Brain microvascular endothelial cell (primary cell): ENCODE data around the gene HOGA1.

Experiments used
- DNase-seq: peaks from one replicate; pipeline ENCODE4 v3.0.0-alpha.2; 2020
- H3K27ac ChIP-seq: fragments of 250-450 bp; sonication (Bioruptor Pico); 2 replicates; pipeline ENCODE4 v1.5.1; 2020; ENCODE audit warnings: mild to moderate bottlenecking, moderate library complexity
- H3K27me3 ChIP-seq: fragments of 250-450 bp; sonication (Bioruptor Pico); replicated peaks from 2 replicates; pipeline ENCODE4 v1.5.1; 2020; ENCODE audit warnings: mild to moderate bottlenecking
- H3K36me3 ChIP-seq: fragments of 250-450 bp; sonication (Bioruptor Pico); replicated peaks from 2 replicates; pipeline ENCODE4 v1.5.1; 2020; ENCODE audit warnings: mild to moderate bottlenecking
- H3K4me3 ChIP-seq: 2 replicates; pipeline ENCODE4 v1.5.1; 2011; ENCODE audit warnings: low read depth, mild to moderate bottlenecking, control low read depth, low read length, moderate library complexity
- in situ Hi-C: cut with HindIII; loops from 2 replicates; pipeline ENCODE4 v1.10.0; 2017; ENCODE audit warnings: low sequenced_read_pairs, low pct_ligation_motif_present
- TF ChIP-seq, protein P1 (sequence below): IDR thresholded peaks from 2 replicates; pipeline ENCODE4 v1.5.1; 2011; ENCODE audit warnings: low read depth, mild to moderate bottlenecking, moderate library complexity, low read length, control low read depth, inconsistent platforms; ENCODE audit errors: missing control alignments

HOGA1 gene

DNA sequence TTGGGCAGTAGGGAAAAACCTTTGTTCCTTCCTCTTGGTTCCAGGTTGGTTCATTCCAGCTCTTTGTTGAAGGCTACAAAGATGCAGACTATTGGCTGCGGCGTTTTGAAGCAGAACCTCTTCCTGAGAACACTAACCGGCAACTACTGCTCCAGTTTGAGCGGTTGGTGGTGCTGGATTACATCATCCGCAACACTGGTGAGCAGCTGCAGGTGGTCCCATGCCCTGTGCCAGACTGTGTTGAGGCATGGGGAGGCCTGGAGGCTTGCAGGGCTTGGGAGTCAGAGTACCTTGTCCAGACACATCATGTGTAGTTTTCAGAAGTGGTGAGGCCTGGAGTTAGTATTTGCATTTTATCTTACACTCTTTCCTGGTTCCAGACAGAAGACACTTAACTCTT, 72.6 kb downstream of the HOGA1 start:
- H3K36me3 ChIP-seq = peaks cover 50% of the 10 kb centered on the region
- in situ Hi-C loops = no loop called here
- TF ChIP-seq, protein P1, sequence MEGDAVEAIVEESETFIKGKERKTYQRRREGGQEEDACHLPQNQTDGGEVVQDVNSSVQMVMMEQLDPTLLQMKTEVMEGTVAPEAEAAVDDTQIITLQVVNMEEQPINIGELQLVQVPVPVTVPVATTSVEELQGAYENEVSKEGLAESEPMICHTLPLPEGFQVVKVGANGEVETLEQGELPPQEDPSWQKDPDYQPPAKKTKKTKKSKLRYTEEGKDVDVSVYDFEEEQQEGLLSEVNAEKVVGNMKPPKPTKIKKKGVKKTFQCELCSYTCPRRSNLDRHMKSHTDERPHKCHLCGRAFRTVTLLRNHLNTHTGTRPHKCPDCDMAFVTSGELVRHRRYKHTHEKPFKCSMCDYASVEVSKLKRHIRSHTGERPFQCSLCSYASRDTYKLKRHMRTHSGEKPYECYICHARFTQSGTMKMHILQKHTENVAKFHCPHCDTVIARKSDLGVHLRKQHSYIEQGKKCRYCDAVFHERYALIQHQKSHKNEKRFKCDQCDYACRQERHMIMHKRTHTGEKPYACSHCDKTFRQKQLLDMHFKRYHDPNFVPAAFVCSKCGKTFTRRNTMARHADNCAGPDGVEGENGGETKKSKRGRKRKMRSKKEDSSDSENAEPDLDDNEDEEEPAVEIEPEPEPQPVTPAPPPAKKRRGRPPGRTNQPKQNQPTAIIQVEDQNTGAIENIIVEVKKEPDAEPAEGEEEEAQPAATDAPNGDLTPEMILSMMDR = no peak

DNA sequence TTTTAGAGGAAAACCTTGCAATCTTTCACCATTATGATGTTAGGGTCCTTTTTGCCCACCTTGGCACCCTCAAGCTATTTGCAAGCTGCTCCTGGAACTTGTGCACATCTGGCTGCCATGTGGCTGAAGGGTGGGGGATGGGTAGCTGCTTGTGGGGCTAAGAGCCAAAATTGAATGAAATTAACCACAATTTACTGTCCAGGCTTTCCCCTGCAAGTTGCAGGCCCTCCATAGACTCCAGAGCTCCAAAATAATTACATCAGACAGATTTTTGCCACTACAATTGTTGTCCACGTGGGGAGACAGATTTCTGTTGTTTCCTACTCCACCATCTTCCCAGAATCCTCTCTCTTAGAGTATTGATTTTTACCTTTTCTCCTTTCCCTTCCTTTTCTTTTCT, 75.4 kb downstream of the HOGA1 start:
- Histone ChIP-seq H3K4me3 (no peak overlapping the region), H3K36me3 (peaks cover 38% of the 10 kb centered on the region), H3K27ac (no peak overlapping the region), H3K27me3 (no peaks in the 10 kb centered on the region)
- TF ChIP-seq, protein P1 = no peak
- in situ Hi-C loops = no loop called here
- no peak for DNase-seq

More for the DNA sequence above, 72.6 kb downstream of the HOGA1 start:
- no peak for DNase-seq
- H3K27me3 ChIP-seq = no peaks in the 10 kb centered on the region
- H3K27ac ChIP-seq = no peak overlapping the region
- no peak overlapping the region for H3K4me3 ChIP-seq
